Right lobe of liver (tissue), 6 donors: ENCODE data around the gene MIB1. TPM values are rescaled to one million over a fixed set of nuclear protein-coding genes. Genes with fewer than 3 reads are reported as not detected.

Experiments
- ATAC-seq, 4 donors: fragments of 200-7000 bp; cut with Tn5 transposase; one replicate each; pipeline ENCODE4 v1.9.1; 2020; ENCODE audit warnings: mild to moderate bottlenecking in 4 of 4, moderate library complexity in 4 of 4
- DNase-seq, 3 donors: peaks; one replicate each; pipeline ENCODE4 v3.0.0-alpha.2; 2020
- H3K27ac ChIP-seq, 3 donors: fragments of 200-600 bp; one replicate each; pipeline ENCODE4 v1.8.0; 2022
- H3K27me3 ChIP-seq, 2 donors: fragments of 200-600 bp; one replicate each; pipeline ENCODE4 v1.8.0; 2022
- H3K36me3 ChIP-seq, 4 donors: fragments of 200-600 bp; sonication (generic) in 1 of 4; one replicate each; pipeline versions ENCODE4 v1.5.1 to v1.8.0; 2017 to 2022; ENCODE audit warnings: control low read depth in 1 of 4
- H3K4me1 ChIP-seq, 4 donors: fragments of 200-600 bp; sonication (generic) in 1 of 4; one replicate each; pipeline versions ENCODE4 v1.5.1 to v1.8.0; 2017 to 2022; ENCODE audit warnings: control low read depth in 1 of 4
- H3K4me3 ChIP-seq, 3 donors: fragments of 200-600 bp; one replicate each; pipeline ENCODE4 v1.8.0; 2022
- H3K9me3 ChIP-seq, 4 donors: fragments of 200-600 bp; sonication (generic) in 1 of 4; one replicate each; pipeline versions ENCODE4 v1.5.1 to v1.8.0; 2017 to 2022; ENCODE audit warnings: control low read depth in 1 of 4
- POLR2A ChIP-seq: fragments of 450-650 bp; IDR thresholded peaks from one replicate; pipeline ENCODE4 v1.6.1; 2017; ENCODE audit warnings: antibody characterized with exemption, mild to moderate bottlenecking
- WGBS: methylation state at CpG from one replicate; pipeline ENCODE4 v1.1.6; 2018; ENCODE audit warnings: low coverage, low lambda C conversion rate; ENCODE audit not compliant: insufficient coverage; ENCODE audit errors: missing lambda C conversion rate; 5-methylcytosine and 5-hydroxymethylcytosine counted together
- intact Hi-C, 2 donors: fragments of 100-400 bp; cut with DNase I; formaldehyde crosslinking; loops; one replicate each; pipeline versions ENCODE4 v1.11.2 to v1.14.1; 2022
- total RNA-seq, 6 experiments: library from RNA; depleted of rRNA in 2 of 6; stranded (reverse); fragments of >200 nt in 2 of 6; fragmentation: NEBNext Ultra II Directional in 3 of 6; extraction: Animal tissue kit (Norgen Biotek cat#: 25700) in 3 of 6; gene quantifications; one replicate each; pipeline versions ENCODE4 v1.1.0 to v1.2.4, GENCODE V29; 2016 to 2023
- TF ChIP-seq, protein P1 (sequence below), 4 donors: fragments of 200-600 bp in 3 of 4; fragments of 450-650 bp in 1 of 4; IDR thresholded peaks; one replicate each; pipeline versions ENCODE4 v1.5.1 to v1.8.0; 2016 to 2022; ENCODE audit warnings: antibody characterized with exemption in 4 of 4, mild to moderate bottlenecking in 2 of 4
- donor health status: DM: no; HTN: yes; CAD: no.
- donor health status: DM: no; HTN: no; CAD: no.
- donor health status: DM: no; HTN: no; CAD: no.
- donor health status: DM: no; HTN: yes; CAD: no.
- donor health status: DM: no; HTN: yes; CAD: no.

The MIB1 gene
- total RNA-seq, 6 experiments from 2014 or later, result 10.6 to 17.1 (median 14.6) TPM

DNA sequence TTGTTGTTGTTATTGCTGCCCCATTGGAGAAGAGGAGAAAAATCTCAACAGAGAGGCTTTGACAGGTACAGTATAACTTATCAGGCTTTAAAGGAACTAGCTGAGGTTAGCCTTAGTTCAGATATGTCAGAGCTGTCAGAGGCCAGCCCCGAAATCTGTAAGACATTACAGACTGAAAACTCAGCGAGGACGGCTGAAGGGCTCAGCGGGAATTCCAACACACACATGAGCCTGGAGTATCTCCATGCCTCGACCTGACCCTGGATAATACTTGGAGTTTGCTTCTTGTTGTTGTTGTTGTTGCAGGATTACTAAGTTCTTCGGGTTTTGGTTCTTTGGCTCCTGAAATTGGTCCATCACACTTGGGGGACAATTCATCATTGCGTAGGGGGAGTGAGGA, 166.9 kb downstream of the MIB1 start:
- ATAC-seq (no peak), DNase-seq (no peak)
- no peaks in the 10 kb centered on the region for H3K36me3 ChIP-seq
- H3K27ac ChIP-seq, result no peak overlapping the region
- TF ChIP-seq, protein P1, sequence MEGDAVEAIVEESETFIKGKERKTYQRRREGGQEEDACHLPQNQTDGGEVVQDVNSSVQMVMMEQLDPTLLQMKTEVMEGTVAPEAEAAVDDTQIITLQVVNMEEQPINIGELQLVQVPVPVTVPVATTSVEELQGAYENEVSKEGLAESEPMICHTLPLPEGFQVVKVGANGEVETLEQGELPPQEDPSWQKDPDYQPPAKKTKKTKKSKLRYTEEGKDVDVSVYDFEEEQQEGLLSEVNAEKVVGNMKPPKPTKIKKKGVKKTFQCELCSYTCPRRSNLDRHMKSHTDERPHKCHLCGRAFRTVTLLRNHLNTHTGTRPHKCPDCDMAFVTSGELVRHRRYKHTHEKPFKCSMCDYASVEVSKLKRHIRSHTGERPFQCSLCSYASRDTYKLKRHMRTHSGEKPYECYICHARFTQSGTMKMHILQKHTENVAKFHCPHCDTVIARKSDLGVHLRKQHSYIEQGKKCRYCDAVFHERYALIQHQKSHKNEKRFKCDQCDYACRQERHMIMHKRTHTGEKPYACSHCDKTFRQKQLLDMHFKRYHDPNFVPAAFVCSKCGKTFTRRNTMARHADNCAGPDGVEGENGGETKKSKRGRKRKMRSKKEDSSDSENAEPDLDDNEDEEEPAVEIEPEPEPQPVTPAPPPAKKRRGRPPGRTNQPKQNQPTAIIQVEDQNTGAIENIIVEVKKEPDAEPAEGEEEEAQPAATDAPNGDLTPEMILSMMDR (IDR thresholded peaks at IDR 0.05), result no peak
- TF ChIP-seq POLR2A, result no peak
- no peak overlapping the region for H3K4me3 ChIP-seq
- WGBS, result 76% methylated on average over 7 of the region's 7 CpGs
- H3K27me3 ChIP-seq, result no peaks in the 10 kb centered on the region
- no peaks in the 10 kb centered on the region for H3K4me1 ChIP-seq
- intact Hi-C loops, result no loop called here
- no peaks in the 10 kb centered on the region for H3K9me3 ChIP-seq

DNA sequence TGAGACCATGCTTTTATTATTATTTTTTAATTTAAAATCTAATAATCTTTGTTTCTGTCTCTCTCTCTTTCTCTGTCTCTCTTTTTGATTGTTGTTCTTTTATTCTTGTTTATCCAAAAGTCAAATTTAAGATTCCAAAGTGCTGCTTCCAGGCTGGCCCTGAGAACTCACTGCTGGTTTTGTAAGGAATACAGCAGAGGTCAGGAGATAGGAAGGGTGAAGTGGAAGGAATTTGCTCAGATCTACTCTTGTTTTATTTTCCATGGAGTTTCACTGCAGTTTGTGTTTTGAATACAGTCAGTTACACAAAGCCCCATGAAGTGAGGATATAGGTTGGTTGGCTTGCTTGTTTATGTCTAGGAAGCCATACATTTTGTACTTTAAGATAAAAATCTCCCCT, 168.1 kb downstream of the MIB1 start:
- H3K36me3 ChIP-seq, result no peaks in the 10 kb centered on the region
- TF ChIP-seq POLR2A, result no peak
- TF ChIP-seq, protein P1 (IDR thresholded peaks at IDR 0.05), result no peak
- H3K4me1 ChIP-seq, result no peaks in the 10 kb centered on the region
- H3K4me3 ChIP-seq, result no peak overlapping the region
- H3K27me3 ChIP-seq, result no peaks in the 10 kb centered on the region
- DNase-seq (no peak), ATAC-seq (no peak)
- H3K9me3 ChIP-seq, result no peaks in the 10 kb centered on the region
- intact Hi-C loops, result no loop called here
- H3K27ac ChIP-seq, result no peak overlapping the region

DNA sequence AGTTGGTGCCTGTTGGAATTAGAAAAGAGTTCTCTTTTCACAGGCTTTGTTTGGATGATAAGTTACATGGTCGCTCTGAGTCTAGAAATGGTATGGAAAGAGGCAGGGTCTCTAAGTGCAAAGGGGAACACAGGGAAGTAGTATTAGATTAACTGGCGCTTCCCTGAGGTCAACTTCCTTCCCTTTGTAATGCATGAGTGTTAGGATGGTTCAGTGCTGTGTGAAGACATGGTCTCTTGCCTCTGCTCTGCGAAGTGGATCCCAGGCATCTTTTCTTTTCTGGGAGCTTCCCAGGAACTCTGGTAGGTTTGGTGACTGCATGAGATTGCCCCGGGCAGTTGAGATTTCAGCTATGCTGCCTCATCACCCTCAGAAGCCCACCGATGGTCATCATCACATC, 170.3 kb downstream of the MIB1 start:
- ATAC-seq (no peak), DNase-seq (no peak)
- intact Hi-C loops, result no loop called here
- no peak overlapping the region for H3K4me3 ChIP-seq
- no peaks in the 10 kb centered on the region for H3K36me3 ChIP-seq
- no peaks in the 10 kb centered on the region for H3K9me3 ChIP-seq
- no peaks in the 10 kb centered on the region for H3K27me3 ChIP-seq
- H3K4me1 ChIP-seq, result no peaks in the 10 kb centered on the region
- WGBS, result 64% methylated on average over 4 of the region's 5 CpGs
- TF ChIP-seq, protein P1 (IDR thresholded peaks at IDR 0.05), result no peak
- TF ChIP-seq POLR2A, result no peak
- no peak overlapping the region for H3K27ac ChIP-seq

DNA sequence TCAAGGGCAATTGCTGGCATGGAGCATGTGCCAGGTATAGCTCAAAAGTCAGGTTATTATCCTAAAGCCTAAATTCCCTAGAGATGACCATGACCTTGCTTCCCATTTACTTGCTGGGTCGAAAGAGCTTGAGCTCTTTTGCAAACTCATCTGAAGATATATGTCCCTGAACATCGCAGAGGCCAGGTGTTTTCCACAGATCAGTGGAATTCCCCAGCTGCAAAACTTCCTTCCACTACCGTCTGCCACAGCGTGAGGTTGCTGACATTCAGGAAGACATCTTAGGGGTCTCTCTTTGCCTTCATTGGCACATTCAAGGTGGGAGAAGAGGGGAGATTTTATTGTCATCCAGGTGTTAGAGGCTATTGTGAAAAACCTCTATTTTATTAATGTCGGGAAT, 171.0 kb downstream of the MIB1 start:
- H3K4me3 ChIP-seq, result no peak overlapping the region
- WGBS, result 40% methylated on average over 4 of the region's 5 CpGs
- TF ChIP-seq, protein P1 (IDR thresholded peaks at IDR 0.05), result no peak
- TF ChIP-seq POLR2A, result no peak
- ATAC-seq (no peak), DNase-seq (no peak)
- H3K4me1 ChIP-seq, result no peaks in the 10 kb centered on the region
- H3K9me3 ChIP-seq, result no peaks in the 10 kb centered on the region
- intact Hi-C loops, result no loop called here
- no peaks in the 10 kb centered on the region for H3K36me3 ChIP-seq
- H3K27me3 ChIP-seq, result no peaks in the 10 kb centered on the region
- no peak overlapping the region for H3K27ac ChIP-seq
